HCT116 (cell line): ENCODE data around the gene CST8.

Experiments
- CTCF ChIP-seq, 3 experiments: fragments of 200-600 bp in 1 of 3; sonication (generic) in 1 of 3; IDR thresholded peaks in 2 of 3; conservative IDR thresholded peaks in 1 of 3; 2 replicates each; pipeline ENCODE4 v1.5.1; 2012 to 2017; ENCODE audit warnings: low read depth in 2 of 3, low read length in 2 of 3, antibody characterized with exemption in 1 of 3, borderline replicate concordance in 1 of 3, control low read depth in 1 of 3, mild to moderate bottlenecking in 1 of 3, mixed read lengths in 1 of 3, mixed run types in 1 of 3, moderate library complexity in 1 of 3; ENCODE audit not compliant: insufficient read depth in 1 of 3
- EZH2phosphoT487 ChIP-seq: fragments of 200-600 bp; IDR thresholded peaks from 2 replicates; pipeline ENCODE4 v1.6.1; 2018; ENCODE audit warnings: antibody characterized with exemption, borderline replicate concordance
- FOSL1 ChIP-seq: IDR thresholded peaks from 2 replicates; pipeline ENCODE4 v1.6.1; 2012; ENCODE audit warnings: low read depth
- POLR2A ChIP-seq: IDR thresholded peaks from 2 replicates; pipeline ENCODE4 v1.7.0; 2011; ENCODE audit warnings: borderline replicate concordance; ENCODE audit not compliant: insufficient read depth, insufficient read length; ENCODE audit errors: extremely low read depth
- POLR2AphosphoS5 ChIP-seq: IDR thresholded peaks from 2 replicates; pipeline ENCODE4 v1.6.1; 2011; ENCODE audit warnings: mild to moderate bottlenecking, low read depth, low read length, moderate library complexity
- SIN3A ChIP-seq: IDR thresholded peaks from 2 replicates; pipeline ENCODE4 v1.6.1; 2012; ENCODE audit warnings: low read depth
- TCF7L2 ChIP-seq: IDR thresholded peaks from 2 replicates; pipeline ENCODE4 v1.7.0; 2011; ENCODE audit warnings: borderline replicate concordance, inconsistent platforms; ENCODE audit not compliant: insufficient read depth, insufficient read length; ENCODE audit errors: extremely low read depth
- YY1 ChIP-seq: IDR thresholded peaks from 2 replicates; pipeline ENCODE4 v1.6.1; 2011; ENCODE audit warnings: low read length, low read depth, moderate library complexity, mild to moderate bottlenecking; ENCODE audit not compliant: insufficient replicate concordance; ENCODE audit errors: extremely low read depth
- TF ChIP-seq, protein P1 (sequence below): IDR thresholded peaks from 2 replicates; pipeline ENCODE4 v1.6.1; 2012; ENCODE audit warnings: low read depth

DNA sequence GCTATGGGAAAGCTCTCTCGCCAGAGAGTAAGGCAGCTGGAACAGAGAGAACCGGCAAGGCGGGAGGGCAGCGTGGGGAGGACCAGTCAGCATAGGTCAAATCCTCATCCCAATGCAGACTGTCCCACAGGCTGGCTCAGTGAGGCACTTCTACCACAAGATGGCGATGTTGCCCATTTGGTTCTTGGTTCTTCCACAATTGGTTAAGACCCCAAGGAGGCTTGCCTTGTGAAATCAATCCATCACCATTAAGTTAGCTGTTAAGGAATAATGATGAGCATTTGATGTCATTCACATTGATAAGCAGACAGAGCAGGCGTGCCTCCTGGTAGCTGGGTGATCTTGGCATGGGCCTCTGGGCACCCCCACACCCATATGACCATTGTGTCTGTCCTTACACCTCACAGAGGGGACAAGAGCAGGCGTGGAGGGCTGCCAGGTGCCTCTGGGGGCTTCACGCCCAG lies 49.0 kb upstream of the CST8 start:
- TF ChIP-seq CTCF (IDR thresholded peaks at IDR 0.05 in 2 of 3, conservative IDR thresholded peaks at IDR 0.05 in 1 of 3; ENCODE audit: borderline replicate concordance in 1 of 3, insufficient read depth in 1 of 3, low read depth in 2 of 3, low read length in 2 of 3): peak; percentile 61 to 93 (median 91); a peak in 5 of 6 replicates
- no peak for TF ChIP-seq YY1
- TF ChIP-seq, protein P1, sequence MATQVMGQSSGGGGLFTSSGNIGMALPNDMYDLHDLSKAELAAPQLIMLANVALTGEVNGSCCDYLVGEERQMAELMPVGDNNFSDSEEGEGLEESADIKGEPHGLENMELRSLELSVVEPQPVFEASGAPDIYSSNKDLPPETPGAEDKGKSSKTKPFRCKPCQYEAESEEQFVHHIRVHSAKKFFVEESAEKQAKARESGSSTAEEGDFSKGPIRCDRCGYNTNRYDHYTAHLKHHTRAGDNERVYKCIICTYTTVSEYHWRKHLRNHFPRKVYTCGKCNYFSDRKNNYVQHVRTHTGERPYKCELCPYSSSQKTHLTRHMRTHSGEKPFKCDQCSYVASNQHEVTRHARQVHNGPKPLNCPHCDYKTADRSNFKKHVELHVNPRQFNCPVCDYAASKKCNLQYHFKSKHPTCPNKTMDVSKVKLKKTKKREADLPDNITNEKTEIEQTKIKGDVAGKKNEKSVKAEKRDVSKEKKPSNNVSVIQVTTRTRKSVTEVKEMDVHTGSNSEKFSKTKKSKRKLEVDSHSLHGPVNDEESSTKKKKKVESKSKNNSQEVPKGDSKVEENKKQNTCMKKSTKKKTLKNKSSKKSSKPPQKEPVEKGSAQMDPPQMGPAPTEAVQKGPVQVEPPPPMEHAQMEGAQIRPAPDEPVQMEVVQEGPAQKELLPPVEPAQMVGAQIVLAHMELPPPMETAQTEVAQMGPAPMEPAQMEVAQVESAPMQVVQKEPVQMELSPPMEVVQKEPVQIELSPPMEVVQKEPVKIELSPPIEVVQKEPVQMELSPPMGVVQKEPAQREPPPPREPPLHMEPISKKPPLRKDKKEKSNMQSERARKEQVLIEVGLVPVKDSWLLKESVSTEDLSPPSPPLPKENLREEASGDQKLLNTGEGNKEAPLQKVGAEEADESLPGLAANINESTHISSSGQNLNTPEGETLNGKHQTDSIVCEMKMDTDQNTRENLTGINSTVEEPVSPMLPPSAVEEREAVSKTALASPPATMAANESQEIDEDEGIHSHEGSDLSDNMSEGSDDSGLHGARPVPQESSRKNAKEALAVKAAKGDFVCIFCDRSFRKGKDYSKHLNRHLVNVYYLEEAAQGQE: no peak
- no peak for TF ChIP-seq SIN3A
- TF ChIP-seq EZH2phosphoT487: no peak
- TF ChIP-seq FOSL1: no peak
- no peak for TF ChIP-seq POLR2A
- TF ChIP-seq TCF7L2: no peak
- TF ChIP-seq POLR2AphosphoS5: no peak
